K562 (cell line): ENCODE measurements around the gene AMZ1.

ENCODE experiments used
- CBX2 ChIP-seq: fragments of 200-600 bp; sonication (generic); IDR thresholded peaks from one replicate; pipeline ENCODE4 v1.6.1; 2012; ENCODE audit warnings: mild to moderate bottlenecking, low read length, inconsistent platforms; ENCODE audit not compliant: insufficient read depth, poor library complexity, severe bottlenecking
- XRCC3 ChIP-seq: fragments of 450-650 bp; IDR thresholded peaks from 2 replicates; pipeline ENCODE4 v1.6.1; 2017; ENCODE audit warnings: mild to moderate bottlenecking, moderate library complexity
- ZFP91 ChIP-seq: sonication (generic); formaldehyde crosslinking; IDR thresholded peaks from 2 replicates; pipeline ENCODE4 v1.8.0; 2022; ENCODE audit warnings: mild to moderate bottlenecking, missing genetic modification reagents
- TF ChIP-seq, protein P1 (sequence below), 3 experiments: IDR thresholded peaks in 2 of 3; conservative IDR thresholded peaks in 1 of 3; 2 replicates each; pipeline ENCODE4 v1.5.1; 2011 to 2012; ENCODE audit warnings: low read length in 3 of 3, mild to moderate bottlenecking in 3 of 3, control low read depth in 2 of 3, improper control_type of control experiment in 1 of 3, inconsistent platforms in 1 of 3, low read depth in 1 of 3, mixed read lengths in 1 of 3, moderate library complexity in 1 of 3; ENCODE audit not compliant: insufficient read depth in 2 of 3

DNA sequence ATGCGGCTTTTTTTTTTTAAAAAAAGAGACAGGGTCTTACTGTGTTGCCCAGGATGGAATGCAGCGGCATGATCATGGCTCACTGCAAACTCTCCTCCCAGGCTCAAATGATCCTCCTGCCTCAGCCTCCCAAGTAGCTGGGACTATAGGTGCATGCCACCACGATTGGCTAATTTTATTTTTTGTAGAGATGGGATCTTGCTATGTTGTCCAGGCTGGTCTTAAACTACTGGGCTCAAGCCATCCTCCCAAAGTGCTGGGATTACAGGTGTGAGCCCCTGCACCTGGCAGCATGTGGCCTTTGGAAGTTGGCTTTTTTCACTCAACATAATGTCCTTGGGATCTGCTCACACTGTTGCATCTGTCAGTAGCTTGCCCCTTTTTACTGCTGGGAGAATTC, 65.1 kb downstream of the AMZ1 start:
- TF ChIP-seq, protein P1, sequence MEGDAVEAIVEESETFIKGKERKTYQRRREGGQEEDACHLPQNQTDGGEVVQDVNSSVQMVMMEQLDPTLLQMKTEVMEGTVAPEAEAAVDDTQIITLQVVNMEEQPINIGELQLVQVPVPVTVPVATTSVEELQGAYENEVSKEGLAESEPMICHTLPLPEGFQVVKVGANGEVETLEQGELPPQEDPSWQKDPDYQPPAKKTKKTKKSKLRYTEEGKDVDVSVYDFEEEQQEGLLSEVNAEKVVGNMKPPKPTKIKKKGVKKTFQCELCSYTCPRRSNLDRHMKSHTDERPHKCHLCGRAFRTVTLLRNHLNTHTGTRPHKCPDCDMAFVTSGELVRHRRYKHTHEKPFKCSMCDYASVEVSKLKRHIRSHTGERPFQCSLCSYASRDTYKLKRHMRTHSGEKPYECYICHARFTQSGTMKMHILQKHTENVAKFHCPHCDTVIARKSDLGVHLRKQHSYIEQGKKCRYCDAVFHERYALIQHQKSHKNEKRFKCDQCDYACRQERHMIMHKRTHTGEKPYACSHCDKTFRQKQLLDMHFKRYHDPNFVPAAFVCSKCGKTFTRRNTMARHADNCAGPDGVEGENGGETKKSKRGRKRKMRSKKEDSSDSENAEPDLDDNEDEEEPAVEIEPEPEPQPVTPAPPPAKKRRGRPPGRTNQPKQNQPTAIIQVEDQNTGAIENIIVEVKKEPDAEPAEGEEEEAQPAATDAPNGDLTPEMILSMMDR (IDR thresholded peaks at IDR 0.05 in 2 of 3, conservative IDR thresholded peaks at IDR 0.05 in 1 of 3; ENCODE audit: insufficient read depth in 2 of 3, low read depth in 1 of 3, low read length in 3 of 3): no peak
- TF ChIP-seq XRCC3 (no peak), CBX2 (no peak), ZFP91 (CRISPR knock-in tag) (no peak)
